ENCODE data around the gene SOAT1. TPM values are rescaled to one million over a fixed set of nuclear protein-coding genes. Genes with fewer than 3 reads are reported as not detected.

SOAT1 gene
- total RNA-seq, 1 experiment from 2014 or later, result 33.9 TPM

GRCh38 chr1:179321533-179322216 lies 28.1 kb downstream of the SOAT1 start:
- no peak overlapping the region for H2AFZ ChIP-seq (ENCODE audit: low read depth, low read length, poor library complexity, severe bottlenecking)
- BruUV-seq (replicated peaks), result no TSS peak
- H3K4me2 ChIP-seq (ENCODE audit: low read length), result no peak overlapping the region
- H3K4me1 ChIP-seq (ENCODE audit: control insufficient read depth in 1 of 2, insufficient read depth in 2 of 2, low read length in 2 of 2), result no peaks in the 10 kb centered on the region
- H4K20me1 ChIP-seq (ENCODE audit: insufficient read depth), result no peaks in the 10 kb centered on the region
- H3K9ac ChIP-seq (ENCODE audit: low read length), result no peak overlapping the region
- ATAC-seq, result no peak
- ChIA-PET CTCF (no interaction called here), POLR2A (no interaction called here), RAD21 (ENCODE audit: low non-redundant PET in 1 of 2, low total read pairs in 2 of 2, uncharacterized antibody in 2 of 2, unreplicated experiment in 2 of 2) (no interaction called here)
- H3K36me3 ChIP-seq (ENCODE audit: control insufficient read depth in 1 of 2, insufficient read depth in 2 of 2, low read length in 2 of 2), result no peaks in the 10 kb centered on the region
- TF ChIP-seq POLR2A (IDR thresholded peaks at IDR 0.05; ENCODE audit: borderline replicate concordance, extremely low read depth, insufficient read depth, insufficient read length) (no peak), RAD21 (IDR thresholded peaks at IDR 0.05; ENCODE audit: low read depth) (no peak), ZFX (IDR thresholded peaks at IDR 0.05) (no peak), EZH2phosphoT487 (IDR thresholded peaks at IDR 0.05; ENCODE audit: borderline replicate concordance) (no peak), EZH2 (IDR thresholded peaks at IDR 0.05) (no peak), REST (IDR thresholded peaks at IDR 0.05; ENCODE audit: low read depth) (no peak), CTCF (IDR thresholded peaks at IDR 0.05 in 2 of 3, conservative IDR thresholded peaks at IDR 0.05 in 1 of 3; ENCODE audit: borderline replicate concordance in 1 of 3, insufficient read depth in 1 of 3, low read depth in 2 of 3, low read length in 2 of 3) (no peak), CEBPB (IDR thresholded peaks at IDR 0.05; ENCODE audit: low read depth) (no peak), ZNF274 (IDR thresholded peaks at IDR 0.05; ENCODE audit: low read depth, low read length) (no peak), MAX (IDR thresholded peaks at IDR 0.05) (no peak), JUND (IDR thresholded peaks at IDR 0.05) (no peak), POLR2AphosphoS5 (IDR thresholded peaks at IDR 0.05; ENCODE audit: low read depth, low read length) (no peak), CBX3 (IDR thresholded peaks at IDR 0.05; ENCODE audit: low read depth) (no peak)
- H3K27ac ChIP-seq (ENCODE audit: low read depth, low read length), result no peak overlapping the region
- no peaks in the 10 kb centered on the region for H3K27me3 ChIP-seq (ENCODE audit: insufficient read depth, low read length)
- H3K9me3 ChIP-seq (ENCODE audit: control insufficient read depth in 1 of 2, insufficient read depth in 1 of 2, low read depth in 1 of 2, low read length in 2 of 2), result no peaks in the 10 kb centered on the region
- peaks cover 4% of the 10 kb centered on the region; the same call in 1 of the 2 replicates for H3K79me2 ChIP-seq (ENCODE audit: insufficient read depth, low read length)
- H3K9me2 ChIP-seq (ENCODE audit: insufficient read depth), result no peaks in the 10 kb centered on the region
- intact Hi-C loops (cut with micrococcal nuclease), result no loop called here
- H3K4me3 ChIP-seq (replicated peaks in 1 of 2; ENCODE audit: low read depth in 1 of 2, low read length in 2 of 2), result no peak overlapping the region
- no peak for DNase-seq (ENCODE audit: low read depth, low spot score)

Data from HCT116 (cell line).